ENCODE measurements around the gene RANBP17.

Gene RANBP17

DNA sequence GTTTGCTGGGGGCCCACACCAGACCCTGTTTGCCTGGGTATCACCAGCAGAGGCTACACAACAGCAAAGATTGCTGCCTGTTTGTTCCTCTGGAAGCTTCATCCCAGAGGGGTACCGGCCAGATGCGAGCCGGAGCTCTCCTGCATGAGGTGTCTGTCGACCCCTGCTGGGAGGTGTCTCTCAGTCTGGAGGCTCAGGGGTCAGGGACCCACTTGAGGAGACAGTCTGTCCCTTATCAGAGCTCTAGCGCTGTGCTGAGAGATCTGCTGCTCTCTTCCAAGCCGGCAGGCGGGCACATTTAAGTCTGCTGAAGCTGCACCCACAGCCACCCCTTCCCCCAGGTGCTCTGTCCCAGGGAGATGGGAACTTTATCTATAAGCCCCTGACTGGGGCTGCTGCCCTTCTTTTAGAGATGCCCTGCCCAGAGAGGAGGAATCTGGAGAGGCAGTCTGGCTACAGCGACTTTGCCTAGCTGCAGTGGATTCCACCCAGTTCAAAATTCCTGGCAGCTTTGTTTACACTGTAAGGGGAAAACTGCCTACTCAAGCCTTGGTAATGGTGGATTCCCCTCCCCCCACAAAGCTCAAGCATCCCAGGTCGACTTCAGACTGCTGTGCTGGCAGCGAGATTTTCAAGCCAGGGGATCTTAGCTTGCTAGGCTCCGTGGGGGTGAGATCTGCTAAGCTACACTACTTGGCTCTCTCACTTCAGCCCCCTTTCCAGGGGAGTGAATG, 241.2 kb downstream of the RANBP17 start:
- no peak for DNase-seq (ENCODE audit: low read depth)

DNA sequence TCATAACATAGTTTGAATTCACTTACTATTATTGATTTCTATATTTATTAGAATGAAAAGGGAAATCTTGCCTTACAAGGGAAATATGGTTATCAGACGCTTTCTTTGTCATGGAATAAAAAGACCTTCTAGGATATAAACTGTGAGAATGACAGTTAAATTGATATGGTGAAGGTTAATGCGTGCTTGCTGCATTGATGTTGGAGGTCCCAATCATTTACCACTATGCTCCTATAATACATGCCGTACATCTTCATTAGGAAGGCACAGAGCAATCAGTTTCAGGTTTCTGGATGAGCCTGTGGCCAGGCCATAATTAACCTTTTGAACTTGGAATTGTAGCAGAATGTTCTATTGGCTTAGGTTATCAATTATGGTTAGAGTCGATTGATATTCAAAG, 245.9 kb downstream of the RANBP17 start:
- DNase-seq (ENCODE audit: low read depth) = no peak

DNA sequence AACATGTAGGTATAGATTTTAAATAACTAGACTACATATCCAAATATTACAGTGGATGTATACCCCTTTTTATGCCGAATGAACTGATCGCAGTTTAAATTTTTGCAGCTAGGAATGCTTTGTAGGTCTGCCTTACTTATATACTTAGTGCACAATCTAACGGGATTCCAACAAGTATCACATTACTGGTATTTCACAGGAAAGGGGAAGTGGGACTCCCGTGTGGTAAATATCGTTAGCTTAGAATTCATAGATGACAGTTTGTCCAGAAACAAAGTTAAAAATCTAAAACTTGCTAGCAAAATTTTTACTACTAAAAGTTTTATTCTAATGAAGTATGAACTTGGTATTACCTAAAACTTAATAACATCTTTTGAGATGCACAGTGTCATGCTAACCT, 253.7 kb downstream of the RANBP17 start:
- no peak for DNase-seq (ENCODE audit: low read depth)

DNA sequence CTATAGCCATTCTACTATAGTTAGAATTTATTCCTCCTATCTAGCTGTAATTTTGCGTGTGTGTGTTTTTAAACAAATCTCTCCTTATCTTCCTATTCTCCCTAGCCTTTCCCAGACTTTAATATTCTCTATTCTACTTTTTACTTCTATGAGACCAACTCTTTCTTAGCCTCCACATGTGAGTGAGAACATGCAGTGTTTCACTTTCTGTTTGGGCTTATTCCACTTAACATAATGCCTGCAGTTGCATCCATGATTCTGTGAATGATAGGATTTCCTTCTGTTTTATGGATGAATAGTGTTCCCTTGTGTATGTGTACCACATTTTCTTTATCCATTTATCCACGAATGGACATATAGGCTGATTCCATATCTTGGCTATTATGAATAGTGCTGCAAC, 254.9 kb downstream of the RANBP17 start:
- DNase-seq (ENCODE audit: low read depth) = no peak

DNA sequence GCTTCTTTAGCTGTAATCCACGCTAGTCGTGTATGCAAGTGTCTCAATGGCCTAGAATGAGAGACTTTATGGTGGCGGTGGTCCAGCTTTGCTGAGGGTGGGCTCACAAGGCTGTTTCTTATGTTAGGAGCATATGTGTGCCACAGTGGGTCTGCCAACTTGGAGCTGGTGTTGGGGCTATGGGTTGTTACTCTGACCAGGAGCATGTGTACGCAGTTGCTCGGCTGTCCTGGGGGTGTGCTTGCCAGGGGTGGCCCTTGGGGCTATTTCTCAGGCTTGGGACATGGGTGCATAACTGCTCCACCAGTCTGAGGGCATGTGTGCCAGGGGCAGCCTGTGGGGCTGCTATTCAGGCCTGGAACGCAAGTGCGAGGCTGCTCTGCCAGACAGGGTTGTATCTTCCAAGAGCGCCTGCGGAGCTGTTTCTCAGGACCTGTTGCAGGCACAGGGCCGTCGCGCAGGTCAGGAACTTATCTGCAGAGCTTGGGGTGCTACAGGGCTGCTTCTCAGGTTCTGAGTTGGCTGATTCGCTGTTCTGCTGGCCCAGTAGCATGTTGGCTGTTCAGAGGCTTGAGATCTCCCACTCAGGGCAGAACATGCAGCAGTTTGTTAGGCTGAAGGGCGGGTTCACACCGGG, 259.3 kb downstream of the RANBP17 start:
- no peak for DNase-seq (ENCODE audit: low read depth)

DNA sequence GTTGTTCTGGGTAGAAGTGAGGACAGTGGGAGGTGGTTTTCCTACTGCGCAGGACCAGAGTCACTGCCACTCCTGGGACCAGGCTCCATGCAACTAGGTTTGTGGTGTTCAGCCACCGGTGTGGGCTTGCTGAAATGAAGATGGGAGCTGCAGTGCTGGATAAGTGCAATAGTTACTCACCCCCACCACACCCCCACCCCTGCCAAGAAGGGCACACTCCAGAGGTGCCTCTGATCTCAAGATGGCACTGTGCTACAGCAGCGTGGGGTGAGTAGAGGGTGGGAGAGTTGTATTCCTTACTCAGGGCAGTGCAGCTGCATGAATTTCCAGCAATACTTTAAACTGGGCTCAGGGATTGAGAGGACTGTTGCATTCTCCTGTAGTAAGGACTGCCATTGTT, 259.8 kb downstream of the RANBP17 start:
- no peak for DNase-seq (ENCODE audit: low read depth)

DNA sequence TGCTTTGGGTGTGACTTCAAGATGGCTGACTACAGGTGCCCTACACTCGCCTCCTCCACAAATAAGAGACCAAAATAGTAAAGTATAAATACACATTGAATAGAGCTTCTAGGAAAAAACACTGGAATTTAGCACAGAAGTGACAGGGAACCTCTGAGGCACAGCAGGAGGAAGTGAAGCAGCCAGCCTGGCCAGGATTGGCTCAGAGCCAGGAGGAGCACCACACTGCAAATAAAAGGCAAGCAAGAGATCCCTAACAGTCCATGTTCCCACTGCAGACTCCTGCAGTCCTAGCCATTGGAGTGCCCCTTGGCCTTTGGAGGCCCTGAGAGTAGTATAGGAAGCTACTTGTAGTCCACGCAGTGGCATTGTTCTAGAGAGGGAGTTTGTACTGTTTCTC, 260.6 kb downstream of the RANBP17 start:
- no peak for DNase-seq (ENCODE audit: low read depth)

DNA sequence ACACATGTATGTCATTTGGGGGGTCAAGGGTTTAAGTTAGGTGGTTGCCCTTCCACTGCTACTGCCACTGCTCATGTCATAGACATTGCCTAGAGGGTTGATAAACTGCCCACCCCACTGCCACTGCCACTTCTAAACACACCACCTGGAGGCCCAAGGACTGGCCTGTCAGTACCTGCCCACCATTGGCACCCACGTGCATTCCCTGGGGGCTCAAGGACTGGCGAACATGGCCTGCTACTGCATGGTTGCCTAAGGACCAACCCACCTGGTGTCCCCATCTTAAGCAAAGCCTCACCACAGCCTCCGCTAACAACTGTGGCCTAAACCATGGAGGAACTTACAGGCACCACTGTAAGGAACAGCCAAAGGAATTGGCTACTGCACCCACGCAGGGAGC, 261.6 kb downstream of the RANBP17 start:
- DNase-seq (ENCODE audit: low read depth) = no peak

DNA sequence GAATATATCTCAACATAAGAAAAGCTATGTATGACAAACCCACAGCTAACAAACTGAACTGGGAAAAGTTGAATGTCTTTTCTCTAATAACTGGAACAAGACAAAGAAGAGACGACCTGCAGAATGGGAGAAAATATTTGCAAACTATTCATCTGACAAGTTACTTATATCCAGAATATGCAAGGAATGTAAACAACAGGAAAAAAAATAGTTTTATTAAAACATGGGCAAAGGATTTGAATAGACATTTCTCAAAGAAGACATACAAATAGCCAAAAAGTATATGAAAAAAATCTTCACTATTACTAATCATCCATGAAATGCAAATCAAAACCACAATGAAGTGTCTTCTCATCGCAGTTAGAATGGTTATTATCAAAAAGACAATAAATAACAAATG, 265.5 kb downstream of the RANBP17 start:
- DNase-seq (ENCODE audit: low read depth) = no peak

DNA sequence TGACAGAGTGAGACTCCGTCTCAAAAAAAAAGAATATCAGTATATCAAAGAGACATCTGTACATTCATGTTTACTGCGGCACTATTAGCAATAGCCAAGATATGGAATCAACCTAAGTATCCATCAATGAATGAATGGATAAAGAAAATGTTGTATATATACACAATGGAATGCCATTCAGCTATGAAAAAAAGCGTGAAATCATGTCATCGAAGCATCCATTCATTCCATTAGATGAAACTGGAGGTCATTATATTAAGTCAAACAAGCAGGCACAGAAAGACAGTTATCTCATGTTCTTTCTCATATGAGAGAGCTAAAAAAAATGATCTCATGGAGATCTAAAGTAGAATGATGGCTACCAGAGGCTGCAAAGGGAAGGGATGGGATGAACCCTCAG, 266.3 kb downstream of the RANBP17 start:
- no peak for DNase-seq (ENCODE audit: low read depth)

DNA sequence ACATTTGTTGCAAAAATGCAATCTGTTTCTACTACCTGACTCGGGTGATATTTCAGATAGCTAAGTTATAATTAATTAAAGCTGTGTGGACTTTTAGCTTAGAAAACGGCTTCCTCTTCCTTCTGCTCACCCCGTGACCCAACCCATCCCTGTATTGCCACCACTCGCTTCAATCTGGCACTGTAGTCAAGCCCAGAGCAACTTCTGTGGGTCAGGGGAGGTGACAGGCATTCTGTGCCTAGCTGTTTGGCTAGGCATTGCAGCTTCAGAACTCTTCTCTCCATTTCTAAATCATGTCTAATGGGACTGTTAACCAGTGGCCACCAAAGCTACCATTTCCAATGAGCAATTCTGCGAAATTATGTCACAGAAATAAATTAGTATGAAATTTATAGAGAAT, 267.5 kb downstream of the RANBP17 start:
- DNase-seq (ENCODE audit: low read depth) = no peak

DNA sequence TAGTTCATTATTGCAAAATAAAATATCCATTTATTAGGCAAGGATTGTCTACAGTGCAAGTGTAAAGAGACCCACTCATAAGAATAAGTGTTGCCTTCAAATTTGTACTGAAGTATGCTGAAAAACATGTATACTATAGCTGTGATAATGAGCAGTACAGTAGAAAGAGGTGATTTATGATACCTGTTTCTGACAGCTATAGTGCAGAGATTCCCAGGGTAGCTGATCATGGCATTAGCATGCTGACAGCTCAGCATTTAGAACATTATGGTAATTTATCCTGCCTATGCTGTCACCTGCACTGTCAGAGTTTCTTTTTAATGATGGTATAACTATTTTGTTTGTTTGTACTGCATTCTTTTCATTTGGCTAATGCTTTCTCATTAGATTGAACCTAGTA, 269.7 kb downstream of the RANBP17 start:
- DNase-seq (ENCODE audit: low read depth) = no peak

DNA sequence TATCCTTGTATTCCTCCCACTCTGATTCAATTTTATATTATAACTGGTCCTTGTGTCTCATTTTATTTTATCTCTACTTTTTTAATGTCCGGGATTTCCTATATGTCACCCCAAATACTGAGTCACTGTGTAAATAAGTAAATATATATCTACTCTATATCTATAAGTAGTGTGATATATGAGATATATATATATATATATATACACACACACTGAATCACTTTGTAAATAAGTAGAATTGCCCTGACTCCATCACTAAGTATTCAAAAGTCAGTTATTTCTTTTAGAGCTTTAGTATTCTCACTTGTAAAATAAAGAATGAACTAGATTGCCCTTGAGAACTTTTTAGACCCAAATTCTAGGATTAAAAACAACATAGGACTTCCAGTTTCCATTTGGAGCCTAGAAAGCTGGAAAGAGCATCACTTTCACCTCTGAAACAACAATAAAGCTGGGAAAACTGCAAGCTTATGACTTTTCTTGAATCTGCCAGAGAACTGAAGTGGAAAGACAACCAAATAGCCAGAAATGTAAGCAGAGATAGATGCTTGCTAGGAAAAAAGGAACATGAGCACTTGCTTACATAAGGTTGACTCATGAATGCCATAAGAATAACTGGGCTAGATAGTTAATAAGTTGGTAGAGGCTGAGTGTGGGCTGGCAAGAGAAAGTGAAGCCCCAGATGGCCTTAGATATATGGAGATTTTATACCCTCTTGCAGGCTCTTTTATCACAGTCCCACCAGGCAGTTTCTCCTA, 276.1 kb downstream of the RANBP17 start:
- no peak for DNase-seq (ENCODE audit: low read depth)

DNA sequence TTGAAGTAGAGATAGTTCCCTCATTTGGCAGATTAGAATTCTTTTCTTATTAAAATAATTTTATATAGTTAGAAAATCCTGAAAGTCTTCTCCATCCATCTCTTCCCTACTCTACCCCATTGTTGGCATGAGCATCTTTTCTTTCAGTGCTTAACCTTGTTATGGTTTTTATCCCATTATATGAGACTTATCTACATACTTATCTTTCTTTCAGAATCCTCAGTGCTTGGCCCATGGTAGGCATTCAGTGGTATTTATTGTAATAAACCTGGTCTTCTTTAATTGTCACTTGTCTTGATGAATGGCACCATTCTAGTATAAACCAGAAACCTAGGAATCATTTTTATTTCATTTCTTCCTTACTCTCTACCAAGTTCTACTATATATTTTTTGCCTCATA, 277.4 kb downstream of the RANBP17 start:
- DNase-seq (ENCODE audit: low read depth) = no peak

DNA sequence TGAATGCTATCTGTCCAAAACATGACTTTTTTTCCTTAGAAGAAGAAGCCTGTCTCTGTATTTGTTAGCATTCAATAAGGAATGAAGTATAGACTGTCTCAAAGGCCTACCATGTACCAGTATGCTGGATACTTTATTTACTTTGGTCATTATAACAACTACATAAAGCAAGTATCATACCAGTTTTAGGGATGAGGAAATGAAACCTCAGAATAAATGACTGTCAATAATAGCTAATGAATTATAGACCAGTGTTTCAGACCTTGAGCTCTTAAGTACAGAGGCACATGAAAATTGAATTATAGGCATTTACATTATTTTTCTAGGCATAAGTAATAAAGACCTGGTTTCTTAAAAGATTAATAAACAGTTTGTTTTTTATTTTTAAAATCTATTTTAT, 280.8 kb downstream of the RANBP17 start:
- no peak for DNase-seq (ENCODE audit: low read depth)

DNA sequence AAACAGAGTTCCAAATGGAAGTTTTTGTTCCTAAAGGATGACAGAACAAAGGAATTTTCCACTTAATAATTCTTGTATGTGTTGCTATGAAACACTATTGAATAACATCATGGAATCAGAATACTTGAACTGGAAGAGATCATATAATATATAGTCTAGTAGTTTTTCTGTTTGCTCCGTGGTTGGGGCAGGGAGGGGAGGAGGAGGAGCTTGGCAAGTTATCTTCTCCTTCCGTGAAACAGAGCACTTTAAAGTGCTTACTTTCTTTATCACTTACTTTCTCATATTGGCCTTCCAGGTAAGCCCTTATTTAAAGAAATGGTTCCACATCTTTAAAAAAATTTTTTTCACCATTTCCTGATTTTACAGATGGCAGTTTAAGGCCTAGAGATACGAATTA, 281.4 kb downstream of the RANBP17 start:
- DNase-seq (ENCODE audit: low read depth) = no peak

DNA sequence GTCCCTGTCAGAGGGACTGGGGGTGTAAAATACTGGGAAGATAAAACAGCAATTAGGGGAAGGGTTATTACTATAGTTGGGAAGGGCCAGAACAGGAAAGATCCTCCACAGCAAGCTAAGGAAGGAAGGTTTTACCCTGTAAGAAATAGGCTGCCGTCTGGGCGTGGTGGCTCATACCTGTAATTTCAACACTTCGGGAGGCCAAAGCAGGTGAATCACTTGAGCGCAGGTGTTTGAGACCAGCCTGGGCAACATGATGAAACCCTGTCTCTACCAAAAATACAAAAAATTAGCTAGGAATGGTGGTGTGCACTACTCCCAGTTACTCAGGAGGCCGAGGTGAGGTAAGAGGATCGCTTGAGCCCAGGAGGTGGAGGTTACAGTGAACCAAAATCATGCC, 282.1 kb downstream of the RANBP17 start:
- DNase-seq (ENCODE audit: low read depth) = no peak

DNA sequence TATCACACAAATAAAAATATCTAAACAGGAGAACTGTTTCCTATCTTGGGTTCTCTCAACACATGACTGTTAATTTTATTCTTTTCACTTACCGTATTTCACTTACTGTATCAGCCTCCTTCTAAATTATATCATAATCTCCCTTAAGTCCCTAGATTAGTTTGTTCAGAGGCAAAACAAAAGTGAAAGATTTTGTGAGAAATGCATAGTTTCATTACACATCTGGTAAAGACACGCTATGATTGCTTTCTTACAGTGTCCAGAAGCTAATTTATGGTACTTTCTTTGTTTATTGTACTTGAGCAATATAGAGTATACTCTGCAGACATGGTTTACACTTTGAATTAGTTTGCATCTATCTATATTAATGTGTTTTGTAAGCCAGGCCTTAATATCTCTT, 287.5 kb downstream of the RANBP17 start:
- DNase-seq (ENCODE audit: low read depth) = no peak

DNA sequence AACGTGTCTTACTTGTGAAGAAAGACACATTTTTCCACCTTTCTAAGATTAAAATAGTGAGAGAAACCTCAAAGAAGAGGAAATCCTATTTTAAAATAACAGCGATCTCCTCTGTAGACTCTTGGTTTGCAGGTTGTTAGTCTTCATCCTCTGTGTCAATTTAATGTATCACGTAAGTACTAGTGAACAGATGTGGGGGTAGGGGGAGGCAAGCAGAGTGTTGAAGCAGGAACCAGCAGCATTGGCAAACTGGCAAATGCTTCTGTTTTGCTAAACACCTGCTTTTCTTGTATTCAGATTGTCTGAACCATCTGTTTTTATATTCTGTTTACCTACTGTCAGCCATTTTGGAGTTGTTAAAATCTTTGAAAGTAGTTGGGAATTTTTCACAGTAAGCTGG, 288.0 kb downstream of the RANBP17 start:
- no peak for DNase-seq (ENCODE audit: low read depth)

DNA sequence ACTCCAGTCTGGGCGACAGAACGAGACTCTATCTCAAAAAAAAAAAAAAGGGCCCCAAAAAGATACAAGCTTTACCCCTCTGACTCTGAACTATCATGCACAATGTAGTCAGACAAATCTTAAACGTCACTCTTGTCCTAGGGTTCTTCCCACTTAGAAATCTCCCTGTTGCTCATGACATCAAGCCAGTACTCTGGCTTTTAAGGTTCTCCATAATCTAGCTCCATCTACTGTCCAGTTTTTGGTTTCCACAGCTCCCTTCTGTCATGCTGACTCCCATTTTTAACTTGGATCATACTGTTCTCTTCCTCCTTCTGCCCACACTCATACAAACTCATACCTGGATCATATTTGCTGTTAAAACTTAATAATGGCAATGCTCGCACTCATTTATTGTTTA, 290.6 kb downstream of the RANBP17 start:
- no peak for DNase-seq (ENCODE audit: low read depth)

DNA sequence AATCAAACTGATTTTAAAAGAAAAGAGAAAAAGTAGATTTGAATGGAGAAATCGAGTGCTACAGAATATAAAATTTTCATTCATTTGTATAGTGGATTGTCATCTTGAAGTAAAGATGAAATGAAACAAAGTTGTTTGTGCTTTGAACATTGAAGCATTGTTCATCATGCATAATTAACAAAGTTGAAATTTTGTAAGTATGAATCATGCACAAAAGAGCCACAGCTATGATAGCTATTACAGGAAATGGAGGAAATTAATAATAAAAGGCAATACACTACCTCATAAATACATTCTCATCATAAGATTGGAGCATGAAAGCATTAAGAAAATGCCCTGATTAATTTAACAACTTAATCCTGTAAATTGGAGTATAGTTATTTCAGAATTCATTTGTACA, 293.8 kb downstream of the RANBP17 start:
- DNase-seq (ENCODE audit: low read depth) = no peak

DNA sequence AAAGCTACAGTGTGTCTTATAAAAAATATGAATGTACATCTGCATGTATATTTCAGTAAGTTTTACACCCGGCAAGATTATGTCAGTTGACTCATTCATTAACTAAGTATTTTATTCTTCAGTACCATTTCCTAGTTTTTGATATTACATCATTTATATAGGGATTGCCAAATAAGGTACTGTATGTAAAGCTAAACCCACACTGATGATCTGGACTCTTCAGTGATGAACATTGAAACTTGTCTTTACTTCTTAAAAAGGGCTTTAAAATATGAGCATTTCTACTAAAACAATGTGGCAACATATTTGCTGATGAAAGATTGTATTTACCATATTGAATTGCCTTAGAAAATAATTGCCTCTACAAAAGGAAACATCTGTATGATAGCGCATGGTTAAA, 295.5 kb downstream of the RANBP17 start:
- DNase-seq (ENCODE audit: low read depth) = no peak

DNA sequence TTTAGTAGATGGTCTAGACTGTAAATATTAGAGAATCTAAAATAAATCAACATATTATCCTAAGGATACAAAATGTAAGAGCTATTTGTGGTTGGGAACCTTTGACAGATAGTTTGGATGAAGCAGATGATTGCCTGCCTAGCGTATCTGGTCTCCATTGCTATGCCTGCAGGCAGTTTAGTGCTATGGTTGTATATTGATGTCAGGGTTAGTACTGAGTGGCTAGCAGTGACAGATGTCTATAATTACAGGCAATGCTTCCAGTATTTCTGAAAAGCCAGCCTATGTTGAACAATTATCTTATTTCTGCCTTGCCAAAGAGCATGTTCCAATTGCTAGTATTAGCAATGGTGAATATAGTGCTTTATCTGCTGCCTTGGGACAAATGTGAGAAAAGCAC, 296.0 kb downstream of the RANBP17 start:
- no peak for DNase-seq (ENCODE audit: low read depth)

Measured in GM04504 (cell line).